ENCODE data around the gene MRPL53. TPM values are rescaled to one million over a fixed set of nuclear protein-coding genes. Genes with fewer than 3 reads are reported as not detected.

Gene MRPL53
- total and polyA plus RNA-seq, 2 of the 13 experiments (the other 11 are each of a cell fraction or from before 2014, with no cell fraction given) = 34.3 to 51.9 TPM

- TF ChIP-seq BATF2 (CRISPR knock-in tag; IDR thresholded peaks at IDR 0.05) (no peak), MYNN (CRISPR knock-in tag; IDR thresholded peaks at IDR 0.05; ENCODE audit: low read depth) (no peak), CREB3 (CRISPR knock-in tag; IDR thresholded peaks at IDR 0.05) (no peak), ZNF10 (CRISPR knock-in tag; IDR thresholded peaks at IDR 0.05; ENCODE audit: borderline replicate concordance, low read depth) (no peak), GFI1 (CRISPR knock-in tag; IDR thresholded peaks at IDR 0.05; ENCODE audit: borderline replicate concordance) (peak; percentile 36; the same call in 1 of the 2 replicates), RCOR2 (CRISPR knock-in tag; IDR thresholded peaks at IDR 0.05) (peak; percentile 76), SP5 (CRISPR knock-in tag; IDR thresholded peaks at IDR 0.05; ENCODE audit: borderline replicate concordance, low read depth) (peak; percentile 98), SMAD9 (CRISPR knock-in tag; IDR thresholded peaks at IDR 0.05) (no peak; the same call in 1 of the 2 replicates), ZKSCAN5 (CRISPR knock-in tag; IDR thresholded peaks at IDR 0.05) (no peak), GZF1 (CRISPR knock-in tag; IDR thresholded peaks at IDR 0.05) (no peak), TCF7 (IDR thresholded peaks at IDR 0.05; ENCODE audit: low read depth) (peak; percentile 32; the same call in 1 of the 2 replicates), ZFP82 (CRISPR knock-in tag; IDR thresholded peaks at IDR 0.05; ENCODE audit: borderline replicate concordance) (no peak; the same call in 1 of the 2 replicates), ZBTB43 (CRISPR knock-in tag; conservative IDR thresholded peaks at IDR 0.05) (peak; percentile 73; the same call in 1 of the 2 replicates), KLF16 (CRISPR knock-in tag; IDR thresholded peaks at IDR 0.05) (peak in 1 of 2 experiments; percentile 82; a peak in 2 of 4 replicates), ZFP36L1 (CRISPR knock-in tag; IDR thresholded peaks at IDR 0.05) (no peak), TEAD3 (CRISPR knock-in tag; optimal IDR thresholded peaks at IDR 0.05; ENCODE audit: borderline replicate concordance) (peak; percentile 93), HMG20A (CRISPR knock-in tag; IDR thresholded peaks at IDR 0.05; ENCODE audit: borderline replicate concordance) (peak; percentile 64), ZHX2 (IDR thresholded peaks at IDR 0.05; ENCODE audit: low read depth) (peak; percentile 73), ZHX2 (CRISPR knock-in tag; IDR thresholded peaks at IDR 0.05; ENCODE audit: borderline replicate concordance) (no peak), ZNF652 (CRISPR knock-in tag; IDR thresholded peaks at IDR 0.05; ENCODE audit: borderline replicate concordance, low read depth) (peak; percentile 37; the same call in 1 of the 2 replicates), ZNF75D (CRISPR knock-in tag; IDR thresholded peaks at IDR 0.05; ENCODE audit: borderline replicate concordance) (no peak)
Measured at GRCh38 chr2:74429487-74430451, 42.7 kb downstream of the MRPL53 start (continued).

Measured in HepG2 (cell line).